Neuronal stem cell (in vitro differentiated cells): Measurements from ENCODE around the gene ADAMTS17.

Experiments
- DNase-seq: peaks from one replicate; pipeline ENCODE4 v3.0.0-alpha.2; 2013; ENCODE audit warnings: low spot score
- H2AFZ ChIP-seq: one replicate; pipeline ENCODE4 v1.6.1; 2013; ENCODE audit warnings: mild to moderate bottlenecking, low read length, inconsistent platforms
- H2AK5ac ChIP-seq: 2 replicates; pipeline ENCODE4 v1.6.1; 2013; ENCODE audit warnings: low read depth, mild to moderate bottlenecking, inconsistent platforms, low read length, moderate library complexity, mixed read lengths
- H2BK120ac ChIP-seq: 2 replicates; pipeline ENCODE4 v1.6.1; 2013; ENCODE audit warnings: low read depth, mild to moderate bottlenecking, inconsistent platforms, low read length, moderate library complexity, mixed read lengths
- H2BK12ac ChIP-seq: one replicate; pipeline ENCODE4 v1.6.1; 2013; ENCODE audit warnings: low read length, inconsistent platforms
- H2BK15ac ChIP-seq: 2 replicates; pipeline ENCODE4 v1.6.1; 2013; ENCODE audit warnings: mild to moderate bottlenecking, low read length, inconsistent platforms, mixed read lengths
- H2BK5ac ChIP-seq: one replicate; pipeline ENCODE4 v1.6.1; 2013; ENCODE audit warnings: inconsistent platforms, mild to moderate bottlenecking, low read length, moderate library complexity
- H3K14ac ChIP-seq: one replicate; pipeline ENCODE4 v1.6.1; 2013; ENCODE audit warnings: low read length, inconsistent platforms
- H3K18ac ChIP-seq: 2 replicates; pipeline ENCODE4 v1.6.1; 2013; ENCODE audit warnings: low read length, inconsistent platforms
- H3K23ac ChIP-seq: 2 replicates; pipeline ENCODE4 v1.6.1; 2013; ENCODE audit warnings: low read depth, mild to moderate bottlenecking, mixed read lengths, low read length, inconsistent platforms; ENCODE audit not compliant: poor library complexity
- H3K27ac ChIP-seq: replicated peaks from 3 replicates; pipeline ENCODE4 v1.5.1; 2013; ENCODE audit warnings: low read length, inconsistent platforms
- H3K27me3 ChIP-seq, 3 experiments: 2 replicates each; pipeline ENCODE4 v1.6.1; 2013; ENCODE audit warnings: low read length in 3 of 3, mild to moderate bottlenecking in 2 of 3, inconsistent platforms in 1 of 3, low read depth in 1 of 3, mixed read lengths in 1 of 3, moderate library complexity in 1 of 3; ENCODE audit not compliant: control insufficient read depth in 3 of 3, insufficient read depth in 3 of 3
- H3K36me3 ChIP-seq, 2 donors: replicated peaks in 1 of 2; 2 replicates each; pipeline ENCODE4 v1.6.1; 2013; ENCODE audit warnings: low read length in 2 of 2; ENCODE audit not compliant: control insufficient read depth in 2 of 2, insufficient read depth in 2 of 2
- H3K4ac ChIP-seq: 2 replicates; pipeline ENCODE4 v1.6.1; 2013; ENCODE audit warnings: inconsistent platforms, mild to moderate bottlenecking, low read length, moderate library complexity
- H3K4me1 ChIP-seq, 2 donors: 1 replicate in 1 of 2; 2 replicates in 1 of 2; pipeline ENCODE4 v1.6.1; 2013; ENCODE audit warnings: low read length in 2 of 2, low read depth in 1 of 2; ENCODE audit not compliant: control insufficient read depth in 2 of 2, insufficient read depth in 1 of 2
- H3K4me2 ChIP-seq: one replicate; pipeline ENCODE4 v1.6.1; 2013; ENCODE audit warnings: mild to moderate bottlenecking, low read length, inconsistent platforms; ENCODE audit not compliant: insufficient read depth, poor library complexity, severe bottlenecking
- H3K4me3 ChIP-seq, 2 donors: 2 replicates each; pipeline ENCODE4 v1.5.1; 2013; ENCODE audit warnings: low read length in 2 of 2, mild to moderate bottlenecking in 2 of 2, inconsistent platforms in 1 of 2, moderate library complexity in 1 of 2
- H3K79me1 ChIP-seq: one replicate; pipeline ENCODE4 v1.6.1; 2013; ENCODE audit warnings: low read depth, mild to moderate bottlenecking, inconsistent platforms, low read length, moderate library complexity
- H3K9ac ChIP-seq: one replicate; pipeline ENCODE4 v1.6.1; 2013; ENCODE audit warnings: mild to moderate bottlenecking, low read depth, low read length, inconsistent platforms; ENCODE audit not compliant: poor library complexity
- H3K9me3 ChIP-seq, 2 donors: replicated peaks in 1 of 2; 2 replicates each; pipeline versions ENCODE3 to v1.6.1; 2013; ENCODE audit warnings: low read length in 2 of 2, mild to moderate bottlenecking in 2 of 2, inconsistent platforms in 1 of 2, low read depth in 1 of 2, mixed read lengths in 1 of 2, moderate library complexity in 1 of 2; ENCODE audit not compliant: control insufficient read depth in 2 of 2, insufficient read depth in 1 of 2
- H4K8ac ChIP-seq: one replicate; pipeline ENCODE4 v1.6.1; 2013; ENCODE audit warnings: low read depth, mild to moderate bottlenecking, inconsistent platforms, low read length, moderate library complexity
- H4K91ac ChIP-seq: one replicate; pipeline ENCODE4 v1.6.1; 2013; ENCODE audit warnings: low read length, low read depth, mild to moderate bottlenecking, inconsistent platforms; ENCODE audit not compliant: poor library complexity
- WGBS, 2 donors: extraction: QIAGEN DNeasy Blood & Tissue Kit; methylation state at CpG; one replicate each; pipeline ENCODE4 v1.1.7; 2013; ENCODE audit warnings: missing lambda C conversion rate in 2 of 2, mixed read lengths in 1 of 2; ENCODE audit not compliant: insufficient read length in 2 of 2, insufficient replicate concordance in 1 of 2; ENCODE audit errors: extremely low coverage in 2 of 2; 5-methylcytosine and 5-hydroxymethylcytosine counted together

ADAMTS17 gene

DNA sequence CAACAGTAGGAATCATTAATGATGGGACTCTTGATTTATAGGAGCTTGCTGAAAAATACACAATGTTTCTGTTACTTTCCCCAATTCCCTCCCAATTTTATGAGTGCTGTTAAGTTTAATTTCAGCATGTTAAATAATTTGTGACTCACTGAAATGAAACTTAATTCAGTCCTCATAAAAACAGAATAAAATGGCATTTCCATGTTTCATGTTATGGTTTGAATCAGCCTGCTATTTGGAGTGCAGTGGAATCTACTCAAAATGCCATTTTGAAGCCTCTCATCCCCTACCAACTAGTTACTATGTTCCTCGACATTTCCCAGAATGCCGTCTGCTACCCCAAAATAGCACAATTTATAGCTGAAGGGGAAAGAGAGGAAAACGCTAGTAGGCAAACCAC is 237.5 kb downstream of the ADAMTS17 start:
- Histone ChIP-seq H2BK12ac (no peak overlapping the region), H2AK5ac (no peak overlapping the region), H3K27ac (no peak overlapping the region), H3K4me2 (no peak overlapping the region), H3K9me3 (peaks cover 0 to 1% of the 10 kb centered on the region in 2 donors), H3K79me1 (no peaks in the 10 kb centered on the region), H2AFZ (no peak overlapping the region), H2BK15ac (no peak overlapping the region), H4K8ac (no peak overlapping the region), H3K4ac (no peak overlapping the region), H2BK5ac (no peak overlapping the region), H3K36me3 (no peaks in the 10 kb centered on the region), H3K9ac (no peak overlapping the region), H3K4me3 (no peak overlapping the region), H3K14ac (no peak overlapping the region), H3K27me3 (no peaks in the 10 kb centered on the region), H4K91ac (no peak overlapping the region), H2BK120ac (no peak overlapping the region), H3K4me1 (no peaks in the 10 kb centered on the region), H3K23ac (no peak overlapping the region), H3K18ac (no peak overlapping the region)
- no peak for DNase-seq
- WGBS, 2 donors = no CpG with 5 or more reads among the region's 3 CpGs

DNA sequence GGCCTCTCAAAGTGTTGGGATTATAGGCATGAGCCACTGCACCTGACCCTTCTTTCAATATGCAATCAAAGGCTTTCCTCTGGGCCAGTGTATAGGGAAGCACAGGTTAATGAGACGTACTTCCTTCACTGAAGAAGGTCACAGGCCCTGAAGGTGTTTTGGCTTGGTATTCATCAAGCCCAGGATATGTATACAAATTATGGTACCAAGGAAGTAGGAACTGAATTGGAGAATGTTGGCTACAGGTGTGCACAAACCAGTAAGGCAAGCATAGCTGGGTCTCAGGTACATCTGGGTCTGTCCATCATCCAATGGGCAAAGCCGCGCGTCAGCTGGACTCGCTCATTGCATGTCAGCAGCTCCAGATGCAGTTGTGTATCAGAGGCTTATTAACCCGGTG is 237.9 kb downstream of the ADAMTS17 start:
- no peak overlapping the region for H3K9ac ChIP-seq
- no CpG with 5 or more reads among the region's 6 CpGs for WGBS, 2 donors
- H3K23ac ChIP-seq = no peak overlapping the region
- no peak overlapping the region for H3K27ac ChIP-seq
- no peaks in the 10 kb centered on the region for H3K4me1 ChIP-seq
- H3K4me2 ChIP-seq = no peak overlapping the region
- no peak overlapping the region for H3K4me3 ChIP-seq
- no peak overlapping the region for H2BK12ac ChIP-seq
- H3K9me3 ChIP-seq = peaks cover 0 to 1% of the 10 kb centered on the region in 2 donors
- H2BK15ac ChIP-seq = no peak overlapping the region
- H3K4ac ChIP-seq = no peak overlapping the region
- H3K79me1 ChIP-seq = no peaks in the 10 kb centered on the region
- H2AK5ac ChIP-seq = no peak overlapping the region
- H3K18ac ChIP-seq = no peak overlapping the region
- no peak overlapping the region for H4K91ac ChIP-seq
- no peak overlapping the region for H2BK5ac ChIP-seq
- H3K36me3 ChIP-seq = no peaks in the 10 kb centered on the region
- no peak for DNase-seq
- H4K8ac ChIP-seq = no peak overlapping the region
- H3K27me3 ChIP-seq = no peaks in the 10 kb centered on the region
- H2AFZ ChIP-seq = no peak overlapping the region
- H3K14ac ChIP-seq = no peak overlapping the region
- H2BK120ac ChIP-seq = no peak overlapping the region

- peaks cover 0 to 1% of the 10 kb centered on the region in 2 donors for H3K9me3 ChIP-seq
- no peak overlapping the region for H2BK5ac ChIP-seq
- no peaks in the 10 kb centered on the region for H3K36me3 ChIP-seq
- no peaks in the 10 kb centered on the region for H3K4me1 ChIP-seq
- no peak overlapping the region for H2AFZ ChIP-seq
- no peak overlapping the region for H2AK5ac ChIP-seq
- no peak overlapping the region for H2BK120ac ChIP-seq
- no peak overlapping the region for H4K8ac ChIP-seq
- H3K23ac ChIP-seq = no peak overlapping the region
- H3K18ac ChIP-seq = no peak overlapping the region
- no peaks in the 10 kb centered on the region for H3K79me1 ChIP-seq
- no peak overlapping the region for H3K4me2 ChIP-seq
- WGBS, 2 donors = no CpG with 5 or more reads among the region's 12 CpGs
- H3K9ac ChIP-seq = no peak overlapping the region
- H3K27me3 ChIP-seq = no peaks in the 10 kb centered on the region
- H3K14ac ChIP-seq = no peak overlapping the region
- no peak overlapping the region for H2BK12ac ChIP-seq
- no peak for DNase-seq
- H3K27ac ChIP-seq = no peak overlapping the region
- H3K4ac ChIP-seq = no peak overlapping the region
- H3K4me3 ChIP-seq = no peak overlapping the region
- no peak overlapping the region for H4K91ac ChIP-seq
- H2BK15ac ChIP-seq = no peak overlapping the region
These were observed 240.2 kb downstream of the ADAMTS17 start for GRCh38 chr15:100101426-100102089.

DNA sequence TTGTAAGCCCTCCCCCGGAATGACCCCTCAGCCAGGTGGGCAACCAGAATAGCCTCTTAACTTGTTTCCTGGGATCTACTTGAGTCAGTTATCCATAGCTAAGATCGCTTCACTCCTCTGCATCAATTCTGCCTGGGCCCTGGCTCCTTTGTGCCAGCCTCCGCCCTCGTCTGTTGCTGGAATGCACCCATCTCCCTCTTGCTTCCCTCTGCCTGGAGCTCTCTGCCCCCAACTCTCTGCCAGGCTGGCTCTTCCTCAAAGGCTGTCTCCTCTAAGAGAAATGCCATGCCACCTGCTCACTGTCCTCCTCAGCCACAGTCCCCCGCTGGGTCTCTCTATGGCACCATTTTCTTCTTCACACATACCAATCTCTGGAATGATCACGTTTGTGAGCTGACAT is 240.8 kb downstream of the ADAMTS17 start:
- Histone ChIP-seq H2BK5ac (no peak overlapping the region), H4K91ac (no peak overlapping the region), H3K9me3 (peaks cover 0 to 1% of the 10 kb centered on the region in 2 donors), H3K14ac (no peak overlapping the region), H3K27me3 (no peaks in the 10 kb centered on the region), H2BK120ac (no peak overlapping the region), H2BK15ac (no peak overlapping the region), H3K4me1 (no peaks in the 10 kb centered on the region), H3K79me1 (no peaks in the 10 kb centered on the region), H2AK5ac (no peak overlapping the region), H3K36me3 (no peaks in the 10 kb centered on the region), H2AFZ (no peak overlapping the region), H3K23ac (no peak overlapping the region), H3K27ac (no peak overlapping the region), H3K4me3 (no peak overlapping the region), H4K8ac (no peak overlapping the region), H3K18ac (peak overlapping the region; percentile 33), H3K9ac (no peak overlapping the region), H2BK12ac (no peak overlapping the region), H3K4me2 (no peak overlapping the region), H3K4ac (no peak overlapping the region)
- WGBS, 2 donors = no CpG with 5 or more reads among the region's 6 CpGs
- no peak for DNase-seq
